Activated CD4-positive, alpha-beta T cell treated with anti-CD3 and anti-CD28 coated beads for 24 hours (primary cell): ENCODE data around the gene DGKZ.

Experiments used
- DNase-seq, 2 donors: peaks; one replicate each; pipeline ENCODE4 v3.0.0-alpha.2; 2020; ENCODE audit warnings: low read depth in 2 of 2

DGKZ gene

GRCh38 chr11:46393759-46394158, 46.5 kb downstream of the DGKZ start:
- DNase-seq = no peak

- no peak for DNase-seq
These were observed 50.3 kb downstream of the DGKZ start for GRCh38 chr11:46397526-46397925.

GRCh38 chr11:46402957-46403902, 56.0 kb downstream of the DGKZ start:
- no peak for DNase-seq

- no peak for DNase-seq
These were observed 57.3 kb downstream of the DGKZ start for GRCh38 chr11:46404476-46405017.

GRCh38 chr11:46407635-46408034, 60.4 kb downstream of the DGKZ start:
- no peak for DNase-seq

- DNase-seq = no peak
These were observed 61.2 kb downstream of the DGKZ start for GRCh38 chr11:46408407-46408986.

GRCh38 chr11:46410021-46410420, 62.8 kb downstream of the DGKZ start:
- no peak for DNase-seq

GRCh38 chr11:46413760-46414465, 66.7 kb downstream of the DGKZ start:
- DNase-seq = no peak

- DNase-seq = no peak
These were observed 67.2 kb downstream of the DGKZ start for GRCh38 chr11:46414466-46414796.

- DNase-seq = no peak
These were observed 67.6 kb downstream of the DGKZ start for GRCh38 chr11:46414879-46415278.

GRCh38 chr11:46417711-46418110, 70.4 kb downstream of the DGKZ start:
- DNase-seq = no peak

- no peak for DNase-seq
These were observed 71.5 kb downstream of the DGKZ start for GRCh38 chr11:46418751-46419150.

- no peak for DNase-seq
These were observed 73.2 kb downstream of the DGKZ start for GRCh38 chr11:46420513-46420912.

GRCh38 chr11:46421257-46421880, 74.1 kb downstream of the DGKZ start:
- DNase-seq = no peak

GRCh38 chr11:46422588-46422987, 75.3 kb downstream of the DGKZ start:
- no peak for DNase-seq

- no peak for DNase-seq
These were observed 79.1 kb downstream of the DGKZ start for GRCh38 chr11:46426233-46426991.

GRCh38 chr11:46427364-46427763, 80.1 kb downstream of the DGKZ start:
- DNase-seq = no peak

GRCh38 chr11:46429717-46430116, 82.5 kb downstream of the DGKZ start:
- no peak for DNase-seq
